ENCODE measurements around the gene HOXB7.

The HOXB7 gene

DNA sequence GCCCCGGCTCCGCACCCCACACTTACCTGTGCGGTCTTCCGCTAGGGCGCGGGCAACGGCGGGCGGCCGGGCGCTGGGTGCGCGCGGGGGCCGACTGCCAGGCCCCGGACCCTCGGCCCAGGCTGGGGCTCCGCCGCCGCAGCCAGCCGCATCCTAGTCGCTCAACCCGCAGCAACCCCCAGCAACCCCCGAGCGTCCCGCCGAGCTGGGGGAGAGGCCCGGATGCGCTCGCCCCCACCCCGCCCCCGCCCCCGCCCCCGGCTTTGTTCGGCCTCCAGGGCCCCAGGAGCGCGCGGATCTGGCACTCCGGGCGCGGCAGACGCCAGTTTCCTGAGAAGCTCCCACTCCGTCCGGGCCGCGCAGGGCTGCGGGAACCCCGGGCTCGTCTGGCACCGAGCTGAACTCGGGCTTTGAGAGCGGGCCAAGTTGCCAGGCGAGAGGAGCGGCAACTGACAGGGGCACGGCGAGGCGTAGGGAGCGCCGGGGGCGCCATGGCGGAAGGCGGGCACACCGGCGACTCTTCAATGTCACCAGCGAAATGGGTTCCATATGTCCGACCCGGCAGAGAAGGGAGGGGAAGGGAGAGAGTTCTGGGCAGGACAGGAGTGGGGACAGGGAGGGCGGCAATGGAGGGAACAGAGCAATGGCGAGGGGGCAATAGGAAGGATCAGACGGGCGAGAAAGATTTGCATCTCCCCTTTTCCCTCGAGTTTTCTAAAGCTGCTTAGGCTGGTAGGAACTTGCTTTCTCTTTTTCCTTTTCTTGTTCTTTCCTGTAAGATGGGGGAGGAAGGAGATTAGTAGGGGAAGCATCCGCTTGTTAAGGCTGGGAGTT lies 46.4 kb downstream of the HOXB7 start:
- H3K4me3 ChIP-seq (ENCODE audit: low read depth, low read length): peak overlapping the region; percentile 63
- TF ChIP-seq, protein P1, sequence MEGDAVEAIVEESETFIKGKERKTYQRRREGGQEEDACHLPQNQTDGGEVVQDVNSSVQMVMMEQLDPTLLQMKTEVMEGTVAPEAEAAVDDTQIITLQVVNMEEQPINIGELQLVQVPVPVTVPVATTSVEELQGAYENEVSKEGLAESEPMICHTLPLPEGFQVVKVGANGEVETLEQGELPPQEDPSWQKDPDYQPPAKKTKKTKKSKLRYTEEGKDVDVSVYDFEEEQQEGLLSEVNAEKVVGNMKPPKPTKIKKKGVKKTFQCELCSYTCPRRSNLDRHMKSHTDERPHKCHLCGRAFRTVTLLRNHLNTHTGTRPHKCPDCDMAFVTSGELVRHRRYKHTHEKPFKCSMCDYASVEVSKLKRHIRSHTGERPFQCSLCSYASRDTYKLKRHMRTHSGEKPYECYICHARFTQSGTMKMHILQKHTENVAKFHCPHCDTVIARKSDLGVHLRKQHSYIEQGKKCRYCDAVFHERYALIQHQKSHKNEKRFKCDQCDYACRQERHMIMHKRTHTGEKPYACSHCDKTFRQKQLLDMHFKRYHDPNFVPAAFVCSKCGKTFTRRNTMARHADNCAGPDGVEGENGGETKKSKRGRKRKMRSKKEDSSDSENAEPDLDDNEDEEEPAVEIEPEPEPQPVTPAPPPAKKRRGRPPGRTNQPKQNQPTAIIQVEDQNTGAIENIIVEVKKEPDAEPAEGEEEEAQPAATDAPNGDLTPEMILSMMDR (IDR thresholded peaks at IDR 0.05; ENCODE audit: low read depth, low read length): no peak

GRCh38 chr17:48563867-48564187 lies 47.0 kb downstream of the HOXB7 start:
- TF ChIP-seq, protein P1 (IDR thresholded peaks at IDR 0.05; ENCODE audit: low read depth, low read length): no peak
- H3K4me3 ChIP-seq (ENCODE audit: low read depth, low read length): peak overlapping the region; percentile 63

DNA sequence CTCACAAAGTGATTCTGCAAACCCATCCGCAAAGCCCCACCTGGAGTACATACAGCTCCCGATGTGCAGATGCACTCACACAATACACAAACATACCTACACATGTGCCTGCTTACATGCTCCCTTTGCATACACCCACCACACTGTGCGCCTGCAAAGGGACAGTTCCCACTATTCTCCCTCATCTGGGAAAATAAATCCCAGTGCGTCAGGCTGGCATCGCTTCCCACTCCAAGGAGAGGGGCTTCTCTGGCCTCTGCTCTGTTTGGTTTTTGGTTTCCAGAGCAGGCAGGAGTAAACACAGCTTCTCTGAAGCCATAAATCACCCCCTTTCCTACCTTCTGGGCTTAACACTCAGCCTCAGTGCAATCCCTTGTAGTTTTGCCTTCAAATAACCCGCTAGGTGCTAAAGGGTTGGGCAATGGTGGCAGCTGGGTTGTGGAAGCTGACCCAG lies 47.4 kb downstream of the HOXB7 start:
- peak overlapping the region; percentile 63 for H3K4me3 ChIP-seq (ENCODE audit: low read depth, low read length)
- TF ChIP-seq, protein P1 (IDR thresholded peaks at IDR 0.05; ENCODE audit: low read depth, low read length): no peak

DNA sequence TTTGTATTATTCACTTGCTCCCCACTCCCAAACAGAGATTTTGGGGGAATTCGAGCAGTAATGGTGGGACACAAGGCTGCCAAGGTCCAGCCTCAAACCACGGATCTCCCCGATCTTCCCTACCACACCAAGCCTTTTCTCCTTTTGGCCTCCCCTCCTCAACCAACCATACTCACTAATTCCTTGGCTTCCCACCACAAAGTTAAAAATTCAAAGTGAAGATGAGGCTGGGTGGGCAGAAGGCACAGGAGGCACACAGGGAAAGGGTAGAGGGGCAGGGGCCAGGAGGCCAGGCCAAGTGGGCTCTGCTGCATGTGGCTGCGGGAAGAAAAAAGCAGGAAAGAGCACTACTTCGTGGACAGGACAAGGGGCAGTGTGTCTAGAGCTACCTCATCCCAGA lies 47.9 kb downstream of the HOXB7 start:
- peak overlapping the region; percentile 63 for H3K4me3 ChIP-seq (ENCODE audit: low read depth, low read length)
- TF ChIP-seq, protein P1 (IDR thresholded peaks at IDR 0.05; ENCODE audit: low read depth, low read length): no peak

- peak overlapping the region; percentile 63 for H3K4me3 ChIP-seq (ENCODE audit: low read depth, low read length)
- TF ChIP-seq, protein P1 (IDR thresholded peaks at IDR 0.05; ENCODE audit: low read depth, low read length): peak; percentile 57
Observed at GRCh38 chr17:48561884-48562810, 48.7 kb downstream of the HOXB7 start.

DNA sequence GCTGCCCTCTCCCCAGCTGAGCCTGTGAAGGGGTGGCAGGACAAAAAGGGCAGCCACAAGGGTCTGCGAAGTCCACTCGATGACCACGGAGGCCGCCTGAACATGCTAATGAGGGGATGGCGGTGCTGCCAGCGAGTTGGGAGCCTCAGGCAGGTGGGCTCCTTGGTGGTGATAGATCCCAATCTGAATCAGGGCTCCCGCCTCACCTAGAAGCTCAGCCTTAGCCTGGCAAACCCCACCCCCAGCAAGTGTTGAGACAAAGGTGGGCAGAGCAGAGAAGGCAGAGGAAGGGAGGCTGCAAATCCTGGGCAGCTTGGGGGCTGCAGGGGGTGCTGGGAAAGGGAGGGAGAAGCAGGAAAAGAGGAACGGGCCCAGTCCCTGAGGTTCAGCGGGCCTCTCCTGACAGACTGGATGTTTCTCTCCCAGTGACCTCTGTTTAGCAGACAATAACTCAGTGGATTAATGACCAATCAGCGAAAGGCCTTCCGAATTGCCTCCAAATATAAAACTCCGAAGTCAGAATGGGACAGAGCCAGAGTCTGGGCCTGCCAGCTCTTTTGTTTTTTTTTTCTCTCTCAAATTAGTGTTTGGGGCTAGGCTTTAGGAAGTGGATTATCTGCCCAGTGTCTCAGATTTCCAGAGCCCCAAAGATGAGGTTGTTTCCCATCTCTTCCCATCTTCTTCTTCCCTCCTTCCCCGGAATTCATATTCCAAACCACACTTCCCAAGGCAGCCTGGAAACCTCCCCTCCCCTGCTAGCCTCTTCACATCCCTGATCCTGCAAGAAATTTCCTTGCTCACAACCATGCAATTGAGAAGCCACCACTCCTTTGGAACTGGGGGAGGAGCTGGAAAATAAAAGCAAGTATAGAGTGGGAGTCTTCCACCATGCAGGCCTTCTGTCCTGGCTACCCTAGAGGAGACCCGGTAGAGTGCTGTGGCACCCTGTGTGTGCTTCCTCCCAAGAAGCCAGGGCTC lies 50.7 kb downstream of the HOXB7 start:
- H3K4me3 ChIP-seq (ENCODE audit: low read depth, low read length): peak overlapping the region; percentile 46
- TF ChIP-seq, protein P1 (IDR thresholded peaks at IDR 0.05; ENCODE audit: low read depth, low read length): no peak
